K562 (cell line): ENCODE data around the gene FHIP1B. TPM values are rescaled to one million over a fixed set of nuclear protein-coding genes. Genes with fewer than 3 reads are reported as not detected.

ENCODE experiments used
- C11orf30 ChIP-seq: fragments of 450-650 bp; IDR thresholded peaks from 2 replicates; pipeline ENCODE4 v1.6.1; 2016; ENCODE audit warnings: low read depth, mild to moderate bottlenecking
- CCNT2 ChIP-seq: IDR thresholded peaks from 2 replicates; pipeline ENCODE4 v1.6.1; 2011; ENCODE audit warnings: borderline replicate concordance, low read depth, mild to moderate bottlenecking, moderate library complexity, mixed read lengths, low read length; ENCODE audit not compliant: insufficient read length; ENCODE audit errors: extremely low read depth
- CEBPG ChIP-seq, 3 experiments: fragments of 200-800 bp in 1 of 3; sonication (Bioruptor generic) in 1 of 3; sonication (generic) in 1 of 3; formaldehyde crosslinking in 1 of 3; IDR thresholded peaks in 2 of 3; conservative IDR thresholded peaks in 1 of 3; 2 replicates each; pipeline versions ENCODE4 v1.6.1 to v1.8.0; 2016 to 2022; ENCODE audit warnings: missing compliant biosample characterization in 2 of 3, missing genetic modification characterization in 2 of 3, mild to moderate bottlenecking in 1 of 3, missing genetic modification reagents in 1 of 3
- CREBBP ChIP-seq: IDR thresholded peaks from one replicate; pipeline ENCODE4 v1.6.1; 2012; ENCODE audit warnings: low read depth, mild to moderate bottlenecking, control low read depth, inconsistent platforms, low read length
- CXXC5 ChIP-seq: fragments of 250-450 bp; sonication (Bioruptor Pico); IDR thresholded peaks from 2 replicates; pipeline ENCODE4 v1.8.0; 2022; ENCODE audit warnings: inconsistent platforms, mild to moderate bottlenecking, moderate library complexity
- E2F6 ChIP-seq, 2 experiments: IDR thresholded peaks; 2 replicates each; pipeline ENCODE4 v1.6.1; 2011; ENCODE audit warnings: borderline replicate concordance in 1 of 2, control low read depth in 1 of 2, low read depth in 1 of 2, low read length in 1 of 2, mild to moderate bottlenecking in 1 of 2, mixed read lengths in 1 of 2, moderate library complexity in 1 of 2; ENCODE audit not compliant: insufficient read depth in 1 of 2, insufficient read length in 1 of 2, poor library complexity in 1 of 2, severe bottlenecking in 1 of 2; ENCODE audit errors: extremely low read depth in 1 of 2
- HDGF ChIP-seq: fragments of 450-650 bp; IDR thresholded peaks from 2 replicates; pipeline ENCODE4 v1.6.1; 2016
- HOXB6 ChIP-seq: fragments of 250-450 bp; sonication (Bioruptor Pico); IDR thresholded peaks from 2 replicates; pipeline ENCODE4 v1.5.1; 2022; ENCODE audit warnings: mild to moderate bottlenecking, borderline replicate concordance
- KLF1 ChIP-seq: fragments of 450-650 bp; IDR thresholded peaks from 2 replicates; pipeline ENCODE4 v1.6.1; 2016; ENCODE audit warnings: missing genetic modification characterization, missing compliant biosample characterization
- MAFK ChIP-seq: IDR thresholded peaks from 2 replicates; pipeline ENCODE4 v1.6.1; 2011; ENCODE audit warnings: low read length, improper control_type of control experiment
- MEIS2 ChIP-seq: fragments of 450-650 bp; IDR thresholded peaks from 2 replicates; pipeline ENCODE4 v1.6.1; 2014; ENCODE audit warnings: mild to moderate bottlenecking; ENCODE audit not compliant: partially characterized antibody
- NFRKB ChIP-seq: fragments of 450-650 bp; IDR thresholded peaks from 2 replicates; pipeline ENCODE4 v1.6.1; 2016; ENCODE audit warnings: low read depth
- PHF20 ChIP-seq: fragments of 450-650 bp; IDR thresholded peaks from 2 replicates; pipeline ENCODE4 v1.6.1; 2018; ENCODE audit not compliant: partially characterized antibody
- PML ChIP-seq: IDR thresholded peaks from 2 replicates; pipeline ENCODE4 v1.6.1; 2012; ENCODE audit warnings: low read length, inconsistent platforms
- POLR2A ChIP-seq: fragments of 450-650 bp; conservative IDR thresholded peaks from 2 replicates; pipeline ENCODE4 v1.6.1; 2016
- POLR2G ChIP-seq: fragments of 200-400 bp; formaldehyde crosslinking; IDR thresholded peaks from 2 replicates; pipeline ENCODE4 v1.6.1; 2017; ENCODE audit warnings: low read depth, mild to moderate bottlenecking, antibody characterized with exemption, low read length, moderate library complexity
- RBBP5 ChIP-seq: fragments of 200-600 bp; sonication (generic); IDR thresholded peaks from 2 replicates; pipeline ENCODE4 v1.6.1; 2012; ENCODE audit warnings: borderline replicate concordance, mild to moderate bottlenecking, low read length, control low read depth, inconsistent platforms; ENCODE audit not compliant: insufficient read depth, poor library complexity, severe bottlenecking
- SP1 ChIP-seq: sonication (generic); formaldehyde crosslinking; IDR thresholded peaks from 2 replicates; pipeline ENCODE4 v1.8.1; 2022; ENCODE audit warnings: mild to moderate bottlenecking, missing genetic modification reagents
- ZNF23 ChIP-seq: fragments of 250-450 bp; sonication (Bioruptor Pico); IDR thresholded peaks from 2 replicates; pipeline ENCODE4 v1.4.0; 2020; ENCODE audit warnings: mild to moderate bottlenecking
- ZNF740 ChIP-seq, 3 experiments: fragments of 200-800 bp in 1 of 3; sonication (Bioruptor generic) in 1 of 3; sonication (generic) in 1 of 3; formaldehyde crosslinking in 1 of 3; IDR thresholded peaks; 2 replicates each; pipeline versions ENCODE4 v1.6.1 to v1.8.0; 2016 to 2022; ENCODE audit warnings: mild to moderate bottlenecking in 2 of 3, missing compliant biosample characterization in 2 of 3, missing genetic modification characterization in 2 of 3, missing genetic modification reagents in 1 of 3
- ZNF75A ChIP-seq: fragments of 450-650 bp; formaldehyde crosslinking; IDR thresholded peaks from 2 replicates; pipeline ENCODE4 v1.4.0; 2020; ENCODE audit warnings: mild to moderate bottlenecking
- ZZZ3 ChIP-seq: fragments of 450-650 bp; IDR thresholded peaks from 2 replicates; pipeline ENCODE4 v1.6.1; 2016; ENCODE audit warnings: antibody characterized with exemption, mild to moderate bottlenecking, moderate library complexity
- polyA plus RNA-seq, 8 experiments: library from polyadenylated mRNA; depleted of rRNA in 4 of 8; stranded (reverse) in 5 of 8; unstranded in 3 of 8; fragments of >200 nt; fragmentation: Nextera tagmentation in 2 of 8; fragmentation: Illumina TruSeq in 1 of 8; extraction: Ambion mirVana in 2 of 8; extraction: Trizol in 1 of 8; gene quantifications; 2 replicates each; pipeline versions ENCODE4 v1.2.1 to v1.2.3, GENCODE V29; 2011 to 2014; ENCODE audit warnings: inconsistent platforms in 1 of 8, missing spikeins in 1 of 8
- total RNA-seq, 7 experiments: library from RNA; depleted of rRNA in 6 of 7; stranded (reverse); fragments of >200 nt in 6 of 7; fragmentation: Illumina TruSeq in 2 of 7; extraction: Trizol in 2 of 7; gene quantifications; 2 replicates each; pipeline versions ENCODE4 v1.2.1 to v1.2.3, GENCODE V29; 2011 to 2021; ENCODE audit warnings: low replicate concordance in 1 of 7

Gene FHIP1B
- total and polyA plus RNA-seq, 9 of the 15 experiments (the other 6 are each of a cell fraction or from before 2014, with no cell fraction given), result 0.94 to 24.7 (median 15.6) TPM

- TF ChIP-seq CXXC5, result peak; percentile 99
- peak; percentile 99 for TF ChIP-seq HDGF
- TF ChIP-seq POLR2A, result peak; percentile 61
- TF ChIP-seq HOXB6, result no peak
- TF ChIP-seq ZNF75A (CRISPR knock-in tag), result no peak
- peak; percentile 81 for TF ChIP-seq CCNT2
- no peak for TF ChIP-seq MAFK
- TF ChIP-seq PHF20, result peak; percentile 87
- TF ChIP-seq NFRKB, result 0 out of 2 replicates have a peak, but pooled peaks have one; percentile 43
- TF ChIP-seq RBBP5, result peak; percentile 66
- peak in 1 of 2 experiments; percentile 72 for TF ChIP-seq E2F6 (IDR thresholded peaks at IDR 0.05; ENCODE audit: borderline replicate concordance in 1 of 2, extremely low read depth in 1 of 2, insufficient read depth in 1 of 2, insufficient read length in 1 of 2, low read depth in 1 of 2, low read length in 1 of 2, poor library complexity in 1 of 2, severe bottlenecking in 1 of 2)
- peak; percentile 57 for TF ChIP-seq MEIS2
- peak; percentile 54; the same call in 1 of the 2 replicates for TF ChIP-seq KLF1 (tag)
- TF ChIP-seq CREBBP, result no peak
- no peak for TF ChIP-seq ZNF23
- no peak; the same call in 1 of the 2 replicates for TF ChIP-seq CEBPG (CRISPR knock-in tag; IDR thresholded peaks at IDR 0.05)
- no peak for TF ChIP-seq CEBPG (tag; conservative IDR thresholded peaks at IDR 0.05 in 1 of 2, IDR thresholded peaks at IDR 0.05 in 1 of 2)
- TF ChIP-seq POLR2G, result peak; percentile 79
- TF ChIP-seq C11orf30, result peak; percentile 60
- no peak for TF ChIP-seq ZNF740 (CRISPR knock-in tag; IDR thresholded peaks at IDR 0.05)
- TF ChIP-seq ZNF740 (tag; IDR thresholded peaks at IDR 0.05), result no peak
- peak; percentile 40; the same call in 1 of the 2 replicates for TF ChIP-seq PML
- TF ChIP-seq ZZZ3, result no peak
- TF ChIP-seq SP1 (CRISPR knock-in tag), result peak; percentile 85
These were observed at the start of gene FHIP1B (continued) for GRCh38 chr11:6234387-6235107.
